Skeletal muscle tissue (tissue), 4 donors: Measurements from ENCODE around the gene CIRBP. TPM values are rescaled to one million over a fixed set of nuclear protein-coding genes. Genes with fewer than 3 reads are reported as not detected.

Experiments used
- H3K27ac ChIP-seq: one replicate; pipeline ENCODE4 v1.7.0; 2013; ENCODE audit warnings: mild to moderate bottlenecking, low read depth, low read length, inconsistent platforms
- H3K27me3 ChIP-seq, 3 donors: one replicate each; pipeline ENCODE4 v1.7.0; 2013; ENCODE audit warnings: low read length in 3 of 3; ENCODE audit not compliant: control insufficient read depth in 3 of 3, insufficient read depth in 3 of 3
- H3K36me3 ChIP-seq, 3 donors: one replicate each; pipeline ENCODE4 v1.7.0; 2013; ENCODE audit warnings: low read length in 3 of 3; ENCODE audit not compliant: control insufficient read depth in 3 of 3, insufficient read depth in 3 of 3
- H3K4me1 ChIP-seq, 3 donors: one replicate each; pipeline ENCODE4 v1.7.0; 2013; ENCODE audit warnings: low read length in 3 of 3, mild to moderate bottlenecking in 3 of 3; ENCODE audit not compliant: control insufficient read depth in 3 of 3, insufficient read depth in 3 of 3
- H3K4me3 ChIP-seq, 3 donors: one replicate each; pipeline ENCODE4 v1.7.0; 2013; ENCODE audit warnings: low read length in 3 of 3
- H3K9ac ChIP-seq, 3 donors: one replicate each; pipeline ENCODE4 v1.7.0; 2013; ENCODE audit warnings: low read length in 3 of 3, mild to moderate bottlenecking in 3 of 3, moderate library complexity in 2 of 3, low read depth in 1 of 3
- H3K9me3 ChIP-seq, 3 donors: one replicate each; pipeline ENCODE4 v1.7.0; 2013; ENCODE audit warnings: low read length in 3 of 3; ENCODE audit not compliant: control insufficient read depth in 3 of 3
- total RNA-seq: library from RNA; depleted of rRNA; stranded (reverse); fragments of >200 nt; gene quantifications from one replicate; pipeline ENCODE4 v1.2.3, GENCODE V29; 2014
- donor health status: Osteomylitis.

Gene CIRBP
- total RNA-seq, 1 donor from 2014 or later = 413 TPM

DNA sequence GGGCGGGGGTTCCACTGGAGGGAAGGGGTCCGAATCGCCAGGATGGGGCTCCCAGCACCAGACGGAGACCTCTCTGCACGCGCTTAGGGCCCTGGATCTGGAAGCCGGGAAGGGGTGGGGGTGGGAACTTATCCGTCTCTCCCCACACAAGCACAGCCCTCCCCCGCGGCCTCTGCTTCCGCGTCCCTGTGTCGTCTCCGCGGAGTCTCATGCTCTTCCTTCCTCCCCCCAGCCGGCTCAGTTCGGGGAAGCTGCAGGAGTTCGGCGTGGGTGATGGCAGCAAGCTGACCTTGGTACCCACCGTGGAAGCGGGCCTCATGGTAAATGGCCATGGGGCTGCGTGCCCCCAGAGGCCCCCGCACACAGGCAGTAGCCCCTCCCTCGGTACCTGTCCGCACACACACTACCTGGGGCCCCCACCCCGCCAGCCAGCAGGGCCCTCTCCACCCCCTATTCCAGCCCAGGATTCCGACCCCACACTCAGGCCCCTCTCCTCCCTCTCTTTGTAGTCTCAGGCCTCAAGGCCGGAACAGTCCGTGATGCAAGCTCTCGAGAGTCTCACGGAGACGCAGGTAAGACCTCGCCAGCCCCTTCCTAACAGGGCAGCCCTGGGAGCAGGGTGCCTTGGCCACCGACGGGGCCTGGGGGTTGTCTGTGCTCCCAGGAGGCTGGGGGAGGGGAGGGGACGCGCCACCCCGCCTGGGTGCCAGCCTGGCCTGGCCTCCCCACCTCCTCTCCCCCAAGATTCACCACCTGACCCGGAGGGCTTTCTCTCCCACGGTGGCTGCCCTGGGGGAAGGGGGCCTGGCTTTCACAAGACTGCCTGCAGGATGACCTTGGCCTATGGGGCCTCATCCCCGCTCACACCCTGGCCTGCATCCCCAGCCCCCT lies 17.6 kb upstream of the CIRBP start:
- Histone ChIP-seq H3K4me3 (peak overlapping the region; percentile 69 to 74 (median 72)), H3K4me1 (peaks cover 38 to 59% (median 58%) of the 10 kb centered on the region in 3 donors), H3K9me3 (no peaks in the 10 kb centered on the region), H3K27ac (peak overlapping the region; percentile 100), H3K27me3 (no peaks in the 10 kb centered on the region), H3K9ac (peak overlapping the region; percentile 51 to 83 (median 69)), H3K36me3 (peaks cover 21 to 33% (median 26%) of the 10 kb centered on the region in 3 donors)

DNA sequence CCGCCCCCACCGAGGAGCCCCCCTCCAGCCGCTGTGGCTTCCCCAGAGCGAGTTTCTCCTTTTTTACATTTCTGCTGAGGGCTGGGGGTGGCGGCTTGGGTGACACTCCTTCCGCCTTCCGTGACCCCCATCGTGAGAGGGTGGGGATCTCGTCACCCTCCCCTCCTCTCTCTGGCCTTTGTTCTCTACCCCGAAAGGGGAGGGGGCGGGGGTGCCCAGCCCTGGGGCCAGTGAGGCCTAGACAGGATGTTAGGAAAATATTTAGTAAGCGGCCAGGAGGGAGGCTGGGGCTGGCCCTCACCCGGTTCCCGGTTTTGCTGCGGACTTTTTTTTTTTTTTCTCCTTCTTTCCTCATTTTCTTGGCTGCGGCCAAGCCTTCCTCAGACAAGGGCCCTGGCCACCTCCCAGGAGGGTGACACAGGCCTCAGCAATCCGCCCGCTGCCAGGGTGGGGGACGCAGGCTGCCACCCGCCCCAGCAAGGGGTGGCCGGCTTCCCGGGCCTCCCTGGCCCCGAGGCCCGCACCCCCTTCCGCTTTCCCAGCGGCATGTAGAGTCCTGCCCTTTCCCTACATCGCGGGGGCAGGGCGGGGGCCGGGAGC lies 16.8 kb upstream of the CIRBP start:
- Histone ChIP-seq H3K36me3 (peaks cover 27 to 39% (median 32%) of the 10 kb centered on the region in 3 donors), H3K9me3 (no peaks in the 10 kb centered on the region), H3K9ac (peak overlapping the region in 2 of 3 donors; percentile 69 to 71), H3K4me1 (peaks cover 38 to 59% (median 54%) of the 10 kb centered on the region in 3 donors), H3K27ac (peak overlapping the region; percentile 100), H3K27me3 (no peaks in the 10 kb centered on the region), H3K4me3 (peak overlapping the region in 2 of 3 donors; percentile 72 to 74)

DNA sequence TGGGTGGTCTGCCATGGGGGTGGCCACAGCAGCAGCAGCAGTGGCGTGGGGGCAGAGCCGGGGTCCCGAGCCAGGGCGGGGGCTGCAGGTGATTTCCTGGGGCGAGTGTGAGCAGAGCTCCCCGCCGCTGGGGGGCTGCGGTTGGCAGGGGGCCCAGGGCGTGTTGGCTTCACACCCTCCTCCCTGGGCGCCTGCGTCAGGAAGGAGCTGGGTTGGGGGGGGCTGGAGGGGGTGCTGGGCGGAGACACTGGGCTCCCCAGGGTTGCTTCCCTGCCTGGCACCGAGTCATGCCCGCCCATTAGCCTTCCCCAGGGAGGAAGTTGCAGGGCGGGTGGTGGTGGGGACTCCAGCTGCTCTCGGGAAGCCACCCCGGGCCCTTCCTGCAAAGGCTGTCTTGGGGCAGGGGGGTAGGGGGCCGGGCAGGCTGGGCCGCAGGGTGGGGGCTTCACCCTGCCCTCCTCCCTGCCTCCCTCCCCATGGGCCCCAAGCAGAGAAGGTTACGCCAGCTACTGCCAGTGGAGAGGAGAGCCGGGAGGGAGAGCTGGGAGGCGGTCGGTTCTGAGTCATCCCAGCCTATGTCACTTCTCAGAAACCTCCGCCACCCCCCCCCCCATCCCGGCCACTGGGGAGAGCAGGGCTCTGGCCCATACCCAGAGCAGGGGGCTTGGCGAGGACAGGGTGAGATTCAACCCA lies 16.2 kb upstream of the CIRBP start:
- peak overlapping the region; percentile 100 for H3K27ac ChIP-seq
- H3K27me3 ChIP-seq = no peaks in the 10 kb centered on the region
- peaks cover 28 to 44% (median 32%) of the 10 kb centered on the region in 3 donors for H3K36me3 ChIP-seq
- H3K4me1 ChIP-seq = peaks cover 36 to 58% (median 52%) of the 10 kb centered on the region in 3 donors
- peak overlapping the region; percentile 46 to 74 (median 64) for H3K4me3 ChIP-seq
- H3K9me3 ChIP-seq = no peaks in the 10 kb centered on the region
- H3K9ac ChIP-seq = peak overlapping the region; percentile 54 to 80 (median 71)

DNA sequence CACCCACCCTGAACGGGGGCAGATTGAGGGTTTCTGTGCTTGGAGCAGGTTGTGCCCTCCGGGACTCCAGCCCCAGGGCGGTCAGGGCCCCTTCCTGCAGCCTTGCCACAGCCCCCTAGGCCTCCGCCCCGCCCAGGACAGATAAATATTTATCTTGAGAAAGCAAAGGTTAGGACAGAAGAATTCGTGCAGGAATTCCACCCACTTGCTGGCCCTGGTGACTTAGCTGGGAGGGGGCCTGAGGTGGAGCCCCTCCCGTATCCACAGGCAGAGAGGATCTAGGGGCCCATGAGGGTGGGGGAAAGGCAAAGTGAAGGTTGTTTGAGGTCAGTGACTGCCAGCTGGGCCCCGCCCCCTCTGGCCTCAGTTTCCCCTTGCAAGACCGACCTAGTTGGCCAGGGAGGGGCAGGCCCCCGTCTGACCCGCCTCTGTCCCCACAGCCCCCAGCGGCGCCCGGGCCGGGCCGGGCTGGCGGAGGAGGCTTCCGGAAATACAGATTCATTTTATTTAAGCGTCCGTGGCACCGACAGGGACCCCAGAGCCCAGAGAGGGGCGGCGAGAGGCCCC lies 15.5 kb upstream of the CIRBP start:
- Histone ChIP-seq H3K27me3 (no peaks in the 10 kb centered on the region), H3K9me3 (no peaks in the 10 kb centered on the region), H3K4me3 (peak overlapping the region; percentile 33 to 64 (median 46)), H3K27ac (peak overlapping the region; percentile 100), H3K36me3 (peaks cover 28 to 44% (median 32%) of the 10 kb centered on the region in 3 donors), H3K4me1 (peaks cover 37 to 55% (median 54%) of the 10 kb centered on the region in 3 donors), H3K9ac (peak overlapping the region; percentile 54 to 80 (median 69))

DNA sequence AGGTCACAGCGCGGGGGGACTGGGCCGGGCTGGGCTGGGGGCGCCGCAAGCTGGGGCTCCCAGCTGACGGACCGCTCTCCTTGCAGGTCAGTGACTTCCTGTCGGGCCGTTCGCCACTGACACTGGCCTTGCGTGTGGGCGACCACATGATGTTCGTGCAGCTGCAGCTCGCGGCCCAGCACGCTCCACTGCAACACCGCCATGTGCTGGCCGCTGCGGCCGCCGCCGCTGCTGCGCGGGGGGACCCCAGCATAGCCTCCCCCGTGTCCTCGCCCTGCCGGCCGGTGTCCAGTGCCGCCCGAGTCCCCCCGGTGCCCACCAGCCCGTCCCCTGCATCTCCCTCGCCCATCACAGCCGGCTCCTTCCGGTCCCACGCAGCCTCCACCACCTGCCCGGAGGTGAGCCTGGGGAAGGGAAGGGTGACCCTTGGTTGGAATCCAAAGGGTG lies 15.0 kb upstream of the CIRBP start:
- Histone ChIP-seq H3K36me3 (peaks cover 28 to 44% (median 32%) of the 10 kb centered on the region in 3 donors), H3K9ac (peak overlapping the region in 2 of 3 donors; percentile 62 to 80), H3K27ac (peak overlapping the region; percentile 100), H3K4me3 (peak overlapping the region in 1 of 3 donors; percentile 22), H3K4me1 (peaks cover 41 to 55% (median 54%) of the 10 kb centered on the region in 3 donors), H3K9me3 (no peaks in the 10 kb centered on the region), H3K27me3 (no peaks in the 10 kb centered on the region)

DNA sequence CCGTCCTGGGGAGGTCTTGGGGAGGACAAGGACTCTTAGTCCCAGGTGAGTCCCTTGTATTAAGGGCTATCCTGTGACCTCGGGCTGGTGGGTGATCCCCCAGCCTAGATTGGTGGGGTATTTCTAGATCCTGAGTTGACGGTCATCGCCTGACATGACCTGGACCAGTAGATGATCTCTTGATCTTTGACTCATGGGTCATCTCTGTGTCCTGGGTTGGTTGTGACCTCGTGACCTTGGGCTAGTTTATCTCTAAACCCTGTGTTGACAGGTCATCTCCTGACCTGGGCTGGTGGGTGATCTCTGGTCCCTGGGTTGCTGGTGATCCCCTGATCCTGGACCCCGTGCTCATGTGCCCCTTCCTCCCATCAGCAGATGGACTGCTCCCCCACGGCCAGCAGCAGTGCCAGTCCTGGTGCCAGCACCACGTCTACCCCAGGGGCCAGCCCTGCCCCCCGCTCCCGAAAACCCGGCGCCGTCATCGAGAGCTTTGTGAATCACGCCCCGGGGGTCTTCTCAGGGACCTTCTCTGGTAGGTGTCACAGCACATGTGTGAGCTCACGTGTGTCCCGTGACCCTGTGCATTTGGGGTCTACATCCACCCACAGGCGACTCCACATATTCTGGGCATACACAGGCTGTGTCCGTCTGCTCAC lies 14.5 kb upstream of the CIRBP start:
- peaks cover 46 to 60% (median 60%) of the 10 kb centered on the region in 3 donors for H3K4me1 ChIP-seq
- H3K4me3 ChIP-seq = peak overlapping the region in 1 of 3 donors; percentile 22
- H3K36me3 ChIP-seq = peaks cover 28 to 44% (median 32%) of the 10 kb centered on the region in 3 donors
- peak overlapping the region; percentile 100 for H3K27ac ChIP-seq
- peak overlapping the region in 1 of 3 donors; percentile 62 for H3K9ac ChIP-seq
- H3K27me3 ChIP-seq = no peaks in the 10 kb centered on the region
- no peaks in the 10 kb centered on the region for H3K9me3 ChIP-seq

DNA sequence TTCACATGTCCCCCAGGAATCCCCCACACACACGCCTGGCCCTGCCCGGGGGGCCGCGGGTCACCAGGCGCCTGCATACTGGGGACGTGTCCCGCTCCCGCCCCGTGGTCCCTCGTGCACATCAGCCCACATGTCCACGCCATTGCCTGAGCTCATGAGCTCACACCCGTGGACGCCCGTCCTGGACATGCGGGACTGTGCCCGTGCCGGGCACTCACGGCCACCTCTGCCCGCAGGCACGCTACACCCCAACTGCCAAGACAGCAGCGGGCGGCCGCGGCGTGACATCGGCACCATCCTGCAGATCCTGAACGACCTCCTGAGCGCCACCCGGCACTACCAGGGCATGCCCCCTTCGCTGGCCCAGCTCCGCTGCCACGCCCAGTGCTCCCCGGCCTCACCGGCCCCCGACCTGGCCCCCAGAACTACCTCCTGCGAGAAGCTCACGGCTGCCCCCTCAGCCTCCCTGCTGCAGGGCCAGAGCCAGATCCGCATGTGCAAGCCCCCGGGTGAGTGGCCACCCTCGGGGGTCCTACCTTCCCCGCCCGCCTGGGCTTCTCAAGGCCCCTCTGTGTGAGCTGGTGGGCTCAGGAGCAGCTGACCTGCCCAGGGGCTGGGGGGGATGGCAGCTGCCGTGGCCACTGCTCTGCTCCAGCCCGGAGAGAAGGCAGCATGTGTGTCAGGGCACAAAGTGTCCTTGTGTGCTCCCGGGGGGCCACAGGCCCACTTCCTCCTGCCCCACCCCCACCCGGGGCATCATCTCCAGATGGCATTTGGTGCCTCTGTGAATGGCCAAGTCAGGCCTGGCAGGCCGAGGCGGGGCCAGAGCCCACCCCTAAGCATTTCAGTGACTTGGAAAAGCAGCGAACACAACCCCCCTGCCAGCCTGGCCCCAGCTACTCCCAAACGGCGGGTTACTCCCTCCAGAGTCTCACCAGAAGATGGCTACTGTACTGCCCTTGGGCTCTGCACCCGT lies 13.7 kb upstream of the CIRBP start:
- no peak overlapping the region for H3K4me3 ChIP-seq
- no peaks in the 10 kb centered on the region for H3K27me3 ChIP-seq
- H3K9ac ChIP-seq = peak overlapping the region in 1 of 3 donors; percentile 62
- no peaks in the 10 kb centered on the region for H3K9me3 ChIP-seq
- peak overlapping the region; percentile 100 for H3K27ac ChIP-seq
- peaks cover 28 to 44% (median 32%) of the 10 kb centered on the region in 3 donors for H3K36me3 ChIP-seq
- H3K4me1 ChIP-seq = peaks cover 54 to 68% (median 66%) of the 10 kb centered on the region in 3 donors

DNA sequence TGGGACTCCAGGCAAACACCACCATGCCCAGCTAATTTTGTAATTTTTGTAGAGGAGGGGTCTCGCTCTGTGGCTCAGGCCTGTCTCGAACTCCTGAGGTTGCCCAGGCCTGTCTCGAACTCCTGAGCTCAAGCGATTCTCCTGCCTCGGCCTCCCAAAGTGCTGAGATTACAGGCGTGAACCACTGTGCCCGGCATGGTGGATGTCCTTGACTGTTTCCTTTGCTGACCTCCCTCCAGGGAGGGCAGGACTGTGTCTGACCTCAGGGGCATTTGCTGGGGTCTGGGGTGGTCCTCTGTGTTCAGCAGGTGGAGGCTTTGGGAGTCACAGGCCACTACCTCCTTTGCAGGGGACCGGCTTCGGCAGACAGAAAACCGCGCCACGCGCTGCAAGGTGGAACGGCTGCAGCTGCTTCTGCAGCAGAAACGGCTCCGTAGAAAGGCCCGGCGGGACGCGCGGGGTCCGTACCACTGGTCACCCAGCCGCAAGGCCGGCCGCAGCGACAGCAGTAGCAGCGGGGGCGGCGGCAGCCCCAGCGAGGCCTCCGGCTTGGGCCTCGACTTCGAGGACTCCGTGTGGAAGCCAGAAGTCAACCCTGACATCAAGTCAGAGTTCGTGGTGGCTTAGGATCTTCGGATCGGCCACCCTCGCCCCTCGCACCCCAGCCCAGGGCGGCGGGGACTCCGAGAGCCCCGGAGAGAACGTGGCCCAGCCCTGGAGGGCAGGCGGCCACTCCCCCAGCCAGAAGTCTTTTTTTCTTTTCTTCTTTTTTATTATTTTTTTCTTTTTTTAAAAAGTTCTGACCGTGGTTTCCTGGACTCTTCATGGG lies 12.3 kb upstream of the CIRBP start:
- Histone ChIP-seq H3K27ac (peak overlapping the region; percentile 36), H3K36me3 (peaks cover 26 to 36% (median 32%) of the 10 kb centered on the region in 3 donors), H3K9me3 (no peaks in the 10 kb centered on the region), H3K4me3 (no peak overlapping the region), H3K4me1 (peaks cover 55 to 71% (median 69%) of the 10 kb centered on the region in 3 donors), H3K27me3 (no peaks in the 10 kb centered on the region), H3K9ac (peak overlapping the region in 1 of 3 donors; percentile 33)
